Measurements from ENCODE around the gene LAMA2. TPM values are rescaled to one million over a fixed set of nuclear protein-coding genes. Genes with fewer than 3 reads are reported as not detected.

The LAMA2 gene
- total RNA-seq, 1 experiment from 2014 or later, result 4.2 TPM

DNA sequence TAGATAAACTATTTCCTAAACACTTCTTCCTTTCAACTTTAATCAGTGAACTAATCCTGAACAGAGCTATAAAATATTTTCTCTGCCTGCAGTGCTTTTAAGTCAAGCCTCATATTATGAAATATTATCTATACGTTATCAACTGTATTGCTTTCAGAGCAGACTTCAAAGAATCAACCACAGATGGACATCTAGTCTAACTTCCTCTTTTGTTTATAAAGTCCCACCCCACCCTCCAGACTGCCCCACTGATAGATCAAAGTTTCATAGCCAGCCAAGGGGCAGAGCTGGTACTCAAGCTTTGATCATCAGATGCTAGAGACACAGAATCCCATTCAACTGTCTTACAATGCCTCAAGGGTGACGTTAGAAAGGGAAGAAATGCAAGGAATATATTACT is 308.3 kb downstream of the LAMA2 start:
- no peaks in the 10 kb centered on the region for H3K9me3 ChIP-seq (ENCODE audit: control insufficient read depth, low read depth, low read length)
- DNase-seq, result no peak
- H3K14ac ChIP-seq (ENCODE audit: insufficient read depth, low read length), result no peak overlapping the region

More for the DNA sequence above, 308.3 kb downstream of the LAMA2 start:
- H3K4me1 Mint-ChIP-seq, result peaks cover 12 to 16% of the 10 kb centered on the region in 2 experiments
- Histone ChIP-seq H3K23ac (ENCODE audit: insufficient read length, low read depth, low read length) (no peak overlapping the region), H2AK5ac (ENCODE audit: insufficient read length, low read length) (no peak overlapping the region), H2BK15ac (ENCODE audit: low read depth, low read length) (no peak overlapping the region), H3K79me2 (ENCODE audit: insufficient read depth, low read length) (no peaks in the 10 kb centered on the region), H3K27me3 (ENCODE audit: insufficient read depth, low read length) (no peaks in the 10 kb centered on the region; the same call in 1 of the 2 replicates), H3K4me1 (ENCODE audit: insufficient read depth, low read length) (no peaks in the 10 kb centered on the region), H2AFZ (ENCODE audit: low read length) (no peak overlapping the region), H2BK5ac (ENCODE audit: insufficient read length, low read length) (no peak overlapping the region), H2BK20ac (ENCODE audit: low read depth, low read length, poor library complexity, severe bottlenecking) (no peak overlapping the region), H3K23me2 (ENCODE audit: insufficient read length, low read depth, low read length, poor library complexity, severe bottlenecking) (no peaks in the 10 kb centered on the region), H3K4ac (ENCODE audit: low read depth, low read length) (no peak overlapping the region), H4K5ac (ENCODE audit: insufficient read length, low read depth, low read length) (no peak overlapping the region), H3K27ac (ENCODE audit: insufficient read length, low read depth, low read length) (no peak overlapping the region), H3K18ac (ENCODE audit: insufficient read length, low read depth, low read length) (no peak overlapping the region), H3K56ac (ENCODE audit: insufficient read length, low read depth, low read length) (no peak overlapping the region), H3K79me1 (ENCODE audit: insufficient read depth, low read depth, low read length, poor library complexity, severe bottlenecking) (no peaks in the 10 kb centered on the region), H4K8ac (replicated peaks; ENCODE audit: insufficient read length, low read depth, low read length) (no peak overlapping the region), H4K91ac (ENCODE audit: insufficient read length, low read depth, low read length) (no peak overlapping the region), H3T11ph (ENCODE audit: low read length) (no peak overlapping the region), H4K20me1 (ENCODE audit: control insufficient read depth, insufficient read depth, insufficient read length) (no peaks in the 10 kb centered on the region), H2BK120ac (ENCODE audit: low read depth, low read length, poor library complexity, severe bottlenecking) (no peak overlapping the region), H3K4me2 (ENCODE audit: insufficient read depth, insufficient read length, low read length) (no peak overlapping the region), H3K9ac (ENCODE audit: extremely low read depth, insufficient read length, low read length) (no peak overlapping the region), H2BK12ac (ENCODE audit: insufficient read length, low read depth, low read length) (no peak overlapping the region)
- no peaks in the 10 kb centered on the region for H3K9me3 Mint-ChIP-seq
- no peak overlapping the region for H3K27ac Mint-ChIP-seq
- TF ChIP-seq, protein P1, sequence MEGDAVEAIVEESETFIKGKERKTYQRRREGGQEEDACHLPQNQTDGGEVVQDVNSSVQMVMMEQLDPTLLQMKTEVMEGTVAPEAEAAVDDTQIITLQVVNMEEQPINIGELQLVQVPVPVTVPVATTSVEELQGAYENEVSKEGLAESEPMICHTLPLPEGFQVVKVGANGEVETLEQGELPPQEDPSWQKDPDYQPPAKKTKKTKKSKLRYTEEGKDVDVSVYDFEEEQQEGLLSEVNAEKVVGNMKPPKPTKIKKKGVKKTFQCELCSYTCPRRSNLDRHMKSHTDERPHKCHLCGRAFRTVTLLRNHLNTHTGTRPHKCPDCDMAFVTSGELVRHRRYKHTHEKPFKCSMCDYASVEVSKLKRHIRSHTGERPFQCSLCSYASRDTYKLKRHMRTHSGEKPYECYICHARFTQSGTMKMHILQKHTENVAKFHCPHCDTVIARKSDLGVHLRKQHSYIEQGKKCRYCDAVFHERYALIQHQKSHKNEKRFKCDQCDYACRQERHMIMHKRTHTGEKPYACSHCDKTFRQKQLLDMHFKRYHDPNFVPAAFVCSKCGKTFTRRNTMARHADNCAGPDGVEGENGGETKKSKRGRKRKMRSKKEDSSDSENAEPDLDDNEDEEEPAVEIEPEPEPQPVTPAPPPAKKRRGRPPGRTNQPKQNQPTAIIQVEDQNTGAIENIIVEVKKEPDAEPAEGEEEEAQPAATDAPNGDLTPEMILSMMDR (conservative IDR thresholded peaks at IDR 0.05), result no peak
- H3K36me3 Mint-ChIP-seq (ENCODE audit: insufficient read depth in 1 of 3, low read depth in 3 of 3), result no peaks in the 10 kb centered on the region
- WGBS (ENCODE audit: extremely low coverage, insufficient read length, low lambda C conversion rate), result no CpG with 5 or more reads among the region's 2 CpGs
- no peaks in the 10 kb centered on the region for H3K27me3 Mint-ChIP-seq (ENCODE audit: low read depth)
- no peak overlapping the region for H3K4me3 Mint-ChIP-seq
